Measurements from ENCODE around the gene TMEM87B.

DNA sequence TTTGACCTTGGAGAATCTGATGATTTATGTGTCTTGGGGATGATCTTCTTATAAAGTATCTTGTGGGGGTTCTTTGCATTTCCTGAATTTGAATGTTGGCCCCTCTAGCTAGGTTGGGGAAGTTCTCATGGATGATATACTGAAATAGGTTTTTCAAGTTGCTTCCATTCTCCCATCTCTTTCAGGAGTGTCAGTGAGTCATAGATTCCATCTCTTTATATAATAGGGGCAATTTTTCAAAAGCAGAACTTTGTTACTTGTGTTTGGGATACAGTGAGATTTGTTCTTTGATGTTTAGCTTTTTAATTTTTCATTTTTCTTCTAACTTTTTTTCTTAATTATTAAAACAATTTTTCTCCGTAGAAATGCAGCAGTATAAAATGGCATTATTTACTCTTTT is 19.4 kb downstream of the TMEM87B start:
- TF ChIP-seq, protein P1, sequence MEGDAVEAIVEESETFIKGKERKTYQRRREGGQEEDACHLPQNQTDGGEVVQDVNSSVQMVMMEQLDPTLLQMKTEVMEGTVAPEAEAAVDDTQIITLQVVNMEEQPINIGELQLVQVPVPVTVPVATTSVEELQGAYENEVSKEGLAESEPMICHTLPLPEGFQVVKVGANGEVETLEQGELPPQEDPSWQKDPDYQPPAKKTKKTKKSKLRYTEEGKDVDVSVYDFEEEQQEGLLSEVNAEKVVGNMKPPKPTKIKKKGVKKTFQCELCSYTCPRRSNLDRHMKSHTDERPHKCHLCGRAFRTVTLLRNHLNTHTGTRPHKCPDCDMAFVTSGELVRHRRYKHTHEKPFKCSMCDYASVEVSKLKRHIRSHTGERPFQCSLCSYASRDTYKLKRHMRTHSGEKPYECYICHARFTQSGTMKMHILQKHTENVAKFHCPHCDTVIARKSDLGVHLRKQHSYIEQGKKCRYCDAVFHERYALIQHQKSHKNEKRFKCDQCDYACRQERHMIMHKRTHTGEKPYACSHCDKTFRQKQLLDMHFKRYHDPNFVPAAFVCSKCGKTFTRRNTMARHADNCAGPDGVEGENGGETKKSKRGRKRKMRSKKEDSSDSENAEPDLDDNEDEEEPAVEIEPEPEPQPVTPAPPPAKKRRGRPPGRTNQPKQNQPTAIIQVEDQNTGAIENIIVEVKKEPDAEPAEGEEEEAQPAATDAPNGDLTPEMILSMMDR (IDR thresholded peaks at IDR 0.05), result no peak
- no peak for TF ChIP-seq POLR2A (IDR thresholded peaks at IDR 0.05)

Measured in tibial nerve (tissue), 3 donors.